H1 (cell line): ENCODE measurements around the gene RBFOX1. TPM values are rescaled to one million over a fixed set of nuclear protein-coding genes. Genes with fewer than 3 reads are reported as not detected.

ENCODE experiments used
- CTCF ChIA-PET: fragments of 300-600 bp; sonication (Branson Sonifier 250); formaldehyde crosslinking; loops from one replicate; lab custom pipeline; 2021; ENCODE audit not compliant: partially characterized antibody; lab: Charles Lee
- POLR2A ChIA-PET: fragments of 300-600 bp; sonication (Branson Sonifier 250); formaldehyde crosslinking; loops from one replicate; lab custom pipeline; 2021; ENCODE audit warnings: inconsistent platforms; ENCODE audit not compliant: partially characterized antibody; lab: Charles Lee
- DNase-seq, 2 experiments: peaks; one replicate each; pipeline versions ENCODE4 v3.0.0 to v3.0.0-alpha.2; 2010 to 2022; ENCODE audit warnings: low spot score in 2 of 2, low read depth in 1 of 2, mixed read lengths in 1 of 2
- FAIRE-seq: peaks from 2 replicates; lab custom pipeline; 2011; peaks lifted over from hg19 to GRCh38; lab: Jason Lieb, UNC
- H2AFZ ChIP-seq: 2 replicates; pipeline ENCODE4 v1.8.1; 2012; ENCODE audit warnings: low read length, inconsistent platforms
- H2AK5ac ChIP-seq: 2 replicates; pipeline ENCODE4 v1.6.1; 2013; ENCODE audit warnings: low read depth, low read length
- H2BK120ac ChIP-seq: replicated peaks from 2 replicates; pipeline ENCODE3; 2013; ENCODE audit warnings: low read depth, low read length, inconsistent platforms
- H2BK12ac ChIP-seq: 2 replicates; pipeline ENCODE4 v1.6.1; 2013; ENCODE audit warnings: low read depth, low read length
- H2BK15ac ChIP-seq: 2 replicates; pipeline ENCODE4 v1.6.1; 2013; ENCODE audit warnings: low read length
- H2BK20ac ChIP-seq: 2 replicates; pipeline ENCODE4 v1.6.1; 2013; ENCODE audit warnings: low read length
- H2BK5ac ChIP-seq: 2 replicates; pipeline ENCODE4 v1.6.1; 2013; ENCODE audit warnings: low read depth, low read length
- H3K14ac ChIP-seq: 2 replicates; pipeline ENCODE4 v1.6.1; 2013; ENCODE audit warnings: inconsistent platforms; ENCODE audit not compliant: insufficient read length
- H3K18ac ChIP-seq: 2 replicates; pipeline ENCODE4 v1.6.1; 2013; ENCODE audit warnings: low read length; ENCODE audit errors: extremely low read depth
- H3K23ac ChIP-seq: 2 replicates; pipeline ENCODE4 v1.6.1; 2013; ENCODE audit warnings: inconsistent platforms; ENCODE audit not compliant: insufficient read length
- H3K23me2 ChIP-seq: 2 replicates; pipeline ENCODE4 v1.6.1; 2013; ENCODE audit warnings: low read depth, low read length
- H3K27ac ChIP-seq: 2 replicates; pipeline ENCODE4 v1.6.1; 2011; ENCODE audit warnings: low read depth, low read length, inconsistent platforms
- H3K27me3 ChIP-seq, 4 experiments: replicated peaks in 1 of 4; 1 replicate in 1 of 4; 2 replicates in 3 of 4; pipeline versions ENCODE4 v1.6.1 to v1.8.1; 2011 to 2013; ENCODE audit warnings: low read length in 3 of 4, mild to moderate bottlenecking in 3 of 4, inconsistent platforms in 2 of 4, mixed read lengths in 2 of 4, moderate library complexity in 1 of 4; ENCODE audit not compliant: control insufficient read depth in 3 of 4, insufficient read depth in 3 of 4; ENCODE audit errors: extremely low read depth in 1 of 4
- H3K36me3 ChIP-seq, 4 experiments: 2 replicates each; pipeline versions ENCODE4 v1.6.1 to v1.8.1; 2011 to 2013; ENCODE audit warnings: mild to moderate bottlenecking in 4 of 4, low read length in 3 of 4, moderate library complexity in 2 of 4, control low read depth in 1 of 4, inconsistent platforms in 1 of 4; ENCODE audit not compliant: insufficient read depth in 4 of 4, control insufficient read depth in 2 of 4
- H3K4ac ChIP-seq: replicated peaks from 2 replicates; pipeline ENCODE3; 2013; ENCODE audit warnings: low read length, low read depth, mixed read lengths, inconsistent platforms; ENCODE audit not compliant: insufficient read length
- H3K4me1 ChIP-seq, 4 experiments: replicated peaks in 1 of 4; 1 replicate in 1 of 4; 2 replicates in 3 of 4; pipeline versions ENCODE4 v1.6.1 to v1.8.1; 2011 to 2013; ENCODE audit warnings: low read length in 3 of 4, inconsistent platforms in 2 of 4, mixed read lengths in 1 of 4; ENCODE audit not compliant: insufficient read depth in 4 of 4, control insufficient read depth in 3 of 4
- H3K4me2 ChIP-seq, 2 experiments: 2 replicates each; pipeline versions ENCODE4 v1.6.1 to v1.8.1; 2011 to 2013; ENCODE audit warnings: low read depth in 2 of 2, low read length in 2 of 2, control low read depth in 1 of 2, inconsistent platforms in 1 of 2, mild to moderate bottlenecking in 1 of 2; ENCODE audit not compliant: insufficient read depth in 1 of 2
- H3K4me3 ChIP-seq, 4 experiments: fragments of 200-600, 300-600 bp in 1 of 4; sonication (generic), shearing (Covaris generic), sonication (Bioruptor Twin) in 1 of 4; 2 replicates each; pipeline versions ENCODE4 v1.5.1 to v1.8.1; 2011 to 2016; ENCODE audit warnings: low read length in 4 of 4, low read depth in 3 of 4, control low read depth in 2 of 4, inconsistent platforms in 2 of 4, mild to moderate bottlenecking in 2 of 4, mixed read lengths in 1 of 4, moderate library complexity in 1 of 4; ENCODE audit not compliant: insufficient read depth in 2 of 4; ENCODE audit errors: extremely low read depth in 1 of 4
- H3K56ac ChIP-seq: replicated peaks from 2 replicates; pipeline ENCODE3; 2013; ENCODE audit warnings: low read depth, mild to moderate bottlenecking, mixed read lengths, low read length, inconsistent platforms; ENCODE audit not compliant: insufficient read length
- H3K79me1 ChIP-seq: 2 replicates; pipeline ENCODE4 v1.6.1; 2013; ENCODE audit warnings: low read depth, low read length, control low read depth
- H3K79me2 ChIP-seq, 2 experiments: 2 replicates each; pipeline versions ENCODE4 v1.6.1 to v1.8.1; 2012 to 2013; ENCODE audit warnings: low read length in 2 of 2, mild to moderate bottlenecking in 2 of 2, inconsistent platforms in 1 of 2; ENCODE audit not compliant: insufficient read depth in 2 of 2, control insufficient read depth in 1 of 2
- H3K9ac ChIP-seq, 4 experiments: replicated peaks in 1 of 4; 1 replicate in 1 of 4; 2 replicates in 3 of 4; pipeline versions ENCODE4 v1.6.1 to v1.8.1; 2011 to 2013; ENCODE audit warnings: low read depth in 3 of 4, low read length in 3 of 4, control low read depth in 2 of 4, mild to moderate bottlenecking in 2 of 4, moderate library complexity in 2 of 4, inconsistent platforms in 1 of 4; ENCODE audit errors: extremely low read depth in 1 of 4
- H3K9me3 ChIP-seq, 2 experiments: 2 replicates each; pipeline versions ENCODE4 v1.6.1 to v1.8.1; 2012 to 2013; ENCODE audit warnings: mild to moderate bottlenecking in 2 of 2, moderate library complexity in 2 of 2, control low read depth in 1 of 2, inconsistent platforms in 1 of 2, low read depth in 1 of 2, low read length in 1 of 2, mixed read lengths in 1 of 2; ENCODE audit not compliant: insufficient read depth in 2 of 2
- H4K20me1 ChIP-seq, 2 experiments: replicated peaks in 1 of 2; 2 replicates each; pipeline versions ENCODE3 to v1.8.1; 2011 to 2013; ENCODE audit warnings: inconsistent platforms in 2 of 2, low read length in 2 of 2, mild to moderate bottlenecking in 1 of 2; ENCODE audit not compliant: insufficient read depth in 2 of 2, control insufficient read depth in 1 of 2
- H4K5ac ChIP-seq: 2 replicates; pipeline ENCODE4 v1.6.1; 2013; ENCODE audit warnings: low read length, low read depth, mixed read lengths, inconsistent platforms; ENCODE audit not compliant: insufficient read length
- H4K8ac ChIP-seq: 2 replicates; pipeline ENCODE4 v1.8.0; 2013; ENCODE audit warnings: mild to moderate bottlenecking, moderate library complexity, low read length, inconsistent platforms; ENCODE audit not compliant: insufficient read depth; ENCODE audit errors: extremely low read depth
- H4K91ac ChIP-seq: replicated peaks from 2 replicates; pipeline ENCODE3; 2013; ENCODE audit warnings: low read length, mixed read lengths, inconsistent platforms; ENCODE audit not compliant: insufficient read length
- EGR1 ChIP-seq: IDR thresholded peaks from 2 replicates; pipeline ENCODE4 v1.6.1; 2011; ENCODE audit warnings: low read depth, low read length, borderline replicate concordance
- EP300 ChIP-seq, 2 experiments: IDR thresholded peaks; 1 replicate in 1 of 2; 2 replicates in 1 of 2; pipeline ENCODE4 v1.6.1; 2011 to 2012; ENCODE audit warnings: low read depth in 2 of 2, low read length in 2 of 2, mild to moderate bottlenecking in 2 of 2, borderline replicate concordance in 1 of 2, inconsistent platforms in 1 of 2, moderate library complexity in 1 of 2
- FOSL1 ChIP-seq: IDR thresholded peaks from 2 replicates; pipeline ENCODE4 v1.6.1; 2011; ENCODE audit warnings: mild to moderate bottlenecking, low read depth, low read length, moderate library complexity; ENCODE audit not compliant: insufficient read depth
- HDAC2 ChIP-seq, 2 experiments: fragments of 300-600 bp in 1 of 2; sonication (generic) in 1 of 2; IDR thresholded peaks; 2 replicates each; pipeline ENCODE4 v1.6.1; 2011 to 2012; ENCODE audit warnings: low read depth in 2 of 2, low read length in 2 of 2, mild to moderate bottlenecking in 2 of 2, moderate library complexity in 2 of 2, borderline replicate concordance in 1 of 2, inconsistent platforms in 1 of 2
- KDM1A ChIP-seq: fragments of 200-600, 300-600 bp; sonication (generic); IDR thresholded peaks from 2 replicates; pipeline ENCODE4 v1.7.1; 2016; ENCODE audit warnings: mild to moderate bottlenecking, low read length, borderline replicate concordance
- KDM4A ChIP-seq: IDR thresholded peaks from one replicate; pipeline ENCODE4 v1.7.1; 2012; ENCODE audit warnings: low read depth, mild to moderate bottlenecking, moderate library complexity, low read length, inconsistent platforms; ENCODE audit not compliant: severe bottlenecking
- POU5F1 ChIP-seq: IDR thresholded peaks from 2 replicates; pipeline ENCODE4 v1.6.1; 2011; ENCODE audit warnings: low read depth, mild to moderate bottlenecking, low read length, moderate library complexity
- RBBP5 ChIP-seq: IDR thresholded peaks from 2 replicates; pipeline ENCODE4 v1.7.1; 2012; ENCODE audit warnings: low read depth, mild to moderate bottlenecking, inconsistent platforms, low read length, moderate library complexity, borderline replicate concordance
- SP2 ChIP-seq: IDR thresholded peaks from 2 replicates; pipeline ENCODE4 v1.6.1; 2012; ENCODE audit warnings: mild to moderate bottlenecking, low read length, inconsistent platforms
- SRF ChIP-seq: IDR thresholded peaks from 2 replicates; pipeline ENCODE4 v1.6.1; 2011; ENCODE audit warnings: mild to moderate bottlenecking, low read depth, low read length, moderate library complexity
- TAF1 ChIP-seq: IDR thresholded peaks from 2 replicates; pipeline ENCODE4 v1.6.1; 2011; ENCODE audit warnings: mild to moderate bottlenecking, low read depth, low read length
- WGBS, 2 experiments: shearing (Covaris generic) in 1 of 2; methylation state at CpG; one replicate each; pipeline versions ENCODE4 v1.1.6 to v1.1.7; 2013 to 2015; ENCODE audit warnings: low lambda C conversion rate in 2 of 2, mixed read lengths in 2 of 2, inconsistent platforms in 1 of 2, low coverage in 1 of 2, missing lambda C conversion rate in 1 of 2; ENCODE audit not compliant: insufficient replicate concordance in 2 of 2, insufficient coverage in 1 of 2, insufficient read length in 1 of 2; ENCODE audit errors: extremely low coverage in 1 of 2, missing lambda C conversion rate in 1 of 2; 5-methylcytosine and 5-hydroxymethylcytosine counted together
- polyA plus RNA-seq, 7 experiments: library from polyadenylated mRNA; depleted of rRNA in 3 of 7; stranded (reverse) in 5 of 7; unstranded in 2 of 7; fragments of >200 nt in 5 of 7; fragments of 200-250 nt in 2 of 7; gene quantifications; 1 replicate in 5 of 7; 2 replicates in 1 of 7; 4 replicates in 1 of 7; pipeline versions ENCODE4 v1.2.1 to v1.2.3, GENCODE V29; 2011 to 2013; ENCODE audit warnings: missing spikeins in 2 of 7, mixed read lengths in 2 of 7
- total RNA-seq: library from RNA; stranded (reverse); fragmentation: NEBNext Ultra II Directional; extraction: Animal tissue kit (Norgen Biotek cat#: 25700); gene quantifications from 2 replicates; pipeline ENCODE4 v1.2.1, GENCODE V29; 2021
- TF ChIP-seq, protein P1 (sequence below): IDR thresholded peaks from 2 replicates; pipeline ENCODE4 v1.6.1; 2011; ENCODE audit warnings: low read depth, mild to moderate bottlenecking, low read length; ENCODE audit not compliant: insufficient read depth

The RBFOX1 gene
- total and polyA plus RNA-seq, 2 of the 8 experiments (the other 6 are each of a cell fraction or from before 2014, with no cell fraction given), result 1.7 to 2.8 TPM

- no peak overlapping the region for H3K18ac ChIP-seq
- FAIRE-seq (no peak), DNase-seq (no peak)
- no peak overlapping the region for H2BK20ac ChIP-seq
- 95% methylated on average over 3 of the region's 3 CpGs; no CpG with 5 or more reads in 1 of the 2 experiments for WGBS, 2 experiments
- no peak overlapping the region for H3K4me2 ChIP-seq
- H3K14ac ChIP-seq, result no peak overlapping the region
- H3K4me3 ChIP-seq, result no peak overlapping the region
- H3K27ac ChIP-seq, result no peak overlapping the region
- no peaks in the 10 kb centered on the region for H4K20me1 ChIP-seq
- no peaks in the 10 kb centered on the region for H3K23me2 ChIP-seq
- POLR2A ChIA-PET, result no interaction called here
- H2BK12ac ChIP-seq, result no peak overlapping the region
- no peak overlapping the region for H2AK5ac ChIP-seq
- no peak overlapping the region for H3K4ac ChIP-seq
- no peaks in the 10 kb centered on the region for H3K79me2 ChIP-seq
- H3K79me1 ChIP-seq, result no peaks in the 10 kb centered on the region
- no peak overlapping the region for H2AFZ ChIP-seq
- H3K36me3 ChIP-seq, result no peaks in the 10 kb centered on the region
- no peaks in the 10 kb centered on the region for H3K9me3 ChIP-seq
- no peak overlapping the region for H3K9ac ChIP-seq
- no peak overlapping the region for H2BK120ac ChIP-seq
- H4K8ac ChIP-seq, result no peak overlapping the region
- H3K4me1 ChIP-seq, result no peaks in the 10 kb centered on the region
- H4K91ac ChIP-seq, result no peak overlapping the region
- H2BK5ac ChIP-seq, result no peak overlapping the region
- H2BK15ac ChIP-seq, result no peak overlapping the region
- no peaks in the 10 kb centered on the region; a peak in 1 of 7 replicates for H3K27me3 ChIP-seq
- H4K5ac ChIP-seq, result no peak overlapping the region
- TF ChIP-seq POU5F1 (no peak), KDM1A (no peak), HDAC2 (IDR thresholded peaks at IDR 0.05; ENCODE audit: borderline replicate concordance in 1 of 2, low read depth in 2 of 2, low read length in 2 of 2) (no peak), SRF (no peak), EGR1 (no peak), TAF1 (no peak), EP300 (IDR thresholded peaks at IDR 0.05; ENCODE audit: borderline replicate concordance in 1 of 2, low read depth in 2 of 2, low read length in 2 of 2) (no peak), RBBP5 (no peak), FOSL1 (no peak), SP2 (no peak), KDM4A (no peak)
- TF ChIP-seq, protein P1, sequence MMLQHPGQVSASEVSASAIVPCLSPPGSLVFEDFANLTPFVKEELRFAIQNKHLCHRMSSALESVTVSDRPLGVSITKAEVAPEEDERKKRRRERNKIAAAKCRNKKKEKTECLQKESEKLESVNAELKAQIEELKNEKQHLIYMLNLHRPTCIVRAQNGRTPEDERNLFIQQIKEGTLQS, result no peak
- no peak overlapping the region for H3K23ac ChIP-seq
- no peak overlapping the region for H3K56ac ChIP-seq
- CTCF ChIA-PET, result no interaction called here
Observed at GRCh38 chr16:7640334-7640733, 307.7 kb downstream of the RBFOX1 start.
